ENCODE results near the gene INO80B. TPM values are rescaled to one million over a fixed set of nuclear protein-coding genes. Genes with fewer than 3 reads are reported as not detected.

INO80B gene
- total and polyA plus RNA-seq, 9 of the 15 experiments (the other 6 are each of a cell fraction or from before 2014, with no cell fraction given), result 0.41 to 22.6 (median 9.0) TPM

DNA sequence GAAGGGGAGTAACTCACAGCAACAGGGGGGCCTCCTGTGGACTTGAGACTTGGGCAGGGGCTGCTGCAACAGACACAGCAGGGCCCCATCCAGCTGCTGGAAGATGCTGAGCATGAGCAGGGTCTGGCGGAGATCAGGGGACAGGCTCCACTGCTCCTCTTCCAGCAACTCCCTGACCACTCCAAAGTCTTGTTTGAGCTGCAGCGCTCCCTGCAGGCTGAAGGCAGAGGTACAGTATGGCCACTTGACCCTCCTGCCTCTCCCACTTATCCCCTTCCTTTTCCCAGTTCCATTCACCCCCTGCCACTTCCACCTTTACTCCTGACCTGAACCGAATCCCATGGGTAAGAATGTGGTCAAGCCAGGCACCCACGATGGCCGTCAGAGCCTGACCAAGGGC lies 20.0 kb downstream of the INO80B start:
- Histone ChIP-seq H3K4me1 (replicated peaks in 1 of 2; ENCODE audit: control insufficient read depth in 2 of 2, insufficient read depth in 2 of 2, low read length in 2 of 2) (peaks cover 11 to 16% of the 10 kb centered on the region in 2 experiments; a peak in 3 of 5 replicates), H3K9me1 (ENCODE audit: control insufficient read depth, insufficient read depth, low read length) (peaks cover 4% of the 10 kb centered on the region), H2AFZ (ENCODE audit: low read depth, low read length) (no peak overlapping the region), H3K4me2 (ENCODE audit: insufficient read depth, low read length) (no peak overlapping the region), H4K20me1 (replicated peaks; ENCODE audit: control insufficient read depth, insufficient read depth, low read length) (no peaks in the 10 kb centered on the region), H3K4me3 (no peak overlapping the region), H3K27me3 (ENCODE audit: control insufficient read depth in 2 of 2, insufficient read depth in 2 of 2, low read length in 2 of 2) (no peaks in the 10 kb centered on the region), H3K9me3 (replicated peaks; ENCODE audit: control insufficient read depth, insufficient read depth, low read depth, low read length) (no peaks in the 10 kb centered on the region), H3K9ac (ENCODE audit: insufficient read depth in 1 of 2, low read depth in 2 of 2, low read length in 2 of 2) (no peak overlapping the region), H3K36me3 (ENCODE audit: control insufficient read depth, insufficient read depth, low read length) (peaks cover 27% of the 10 kb centered on the region), H3K27ac (ENCODE audit: extremely low read depth, low read depth, low read length) (no peak overlapping the region), H3K79me2 (ENCODE audit: control insufficient read depth, insufficient read depth, low read length) (peaks cover 13% of the 10 kb centered on the region; the same call in 2 of the 3 replicates)
- ATAC-seq, result peak; percentile 40
- intact Hi-C loops (cut with micrococcal nuclease) (loop anchor here (2.0 to 5.0 kb wide), 2 partner anchors 78 to 142 kb away; no protein-coding TSS in a partner anchor), in situ Hi-C loops (cut with MboI) (no loop called here)
- CTCF ChIA-PET (ENCODE audit: low intra/inter-chr PET ratio), result interaction anchor here (0.6 kb wide), 1 partner anchor 58 kb away, joined by 3 read pairs; no protein-coding TSS in a partner anchor
- POLR2A ChIA-PET, result interaction anchor here (0.6 to 1.1 kb wide), 5 partner anchors 26 to 139 kb away, joined by 3 to 4 read pairs (median 3); no protein-coding TSS in a partner anchor
- FAIRE-seq, result no peak
- WGBS (ENCODE audit: insufficient coverage, low coverage, missing lambda C conversion rate), result 77% methylated on average over 4 of the region's 5 CpGs
- DNase-seq (ENCODE audit: extremely low read depth in 1 of 4, low spot score in 3 of 4), result peak in 2 of 4 experiments; percentile 29 to 43
- BruUV-seq (replicated peaks), result no TSS peak
- TF ChIP-seq HNRNPK (IDR thresholded peaks at IDR 0.05; ENCODE audit: low read depth, low read length, poor library complexity, severe bottlenecking) (no peak), DIDO1 (tag; IDR thresholded peaks at IDR 0.05; ENCODE audit: low read depth) (no peak), SAFB2 (IDR thresholded peaks at IDR 0.05; ENCODE audit: borderline replicate concordance, low read depth, low read length, severe bottlenecking) (no peak), ETS2 (tag; IDR thresholded peaks at IDR 0.05; ENCODE audit: borderline replicate concordance, poor library complexity, severe bottlenecking) (no peak), NFYB (IDR thresholded peaks at IDR 0.05; ENCODE audit: extremely low read depth, insufficient read length) (no peak), ESRRB (CRISPR knock-in tag; IDR thresholded peaks at IDR 0.05; ENCODE audit: borderline replicate concordance) (no peak), POLR3G (IDR thresholded peaks at IDR 0.05; ENCODE audit: extremely low read depth, insufficient read length, insufficient replicate concordance) (no peak), CTCF (IDR thresholded peaks at IDR 0.05 in 2 of 3, conservative IDR thresholded peaks at IDR 0.05 in 1 of 3; ENCODE audit: insufficient read depth in 2 of 3, low read depth in 1 of 3, low read length in 3 of 3) (peak; percentile 49 to 72 (median 52); a peak in 5 of 6 replicates), MCM7 (IDR thresholded peaks at IDR 0.05) (no peak), ARID2 (IDR thresholded peaks at IDR 0.05) (no peak), MECOM (CRISPR knock-in tag; IDR thresholded peaks at IDR 0.05) (no peak), ZBTB8A (IDR thresholded peaks at IDR 0.05; ENCODE audit: partially characterized antibody) (no peak), SMC3 (conservative IDR thresholded peaks at IDR 0.05; ENCODE audit: insufficient read depth, low read depth, low read length) (0 out of 2 replicates have a peak, but pooled peaks have one; percentile 9), TCFL5 (CRISPR knock-in tag; conservative IDR thresholded peaks at IDR 0.05) (no peak)
- TF ChIP-seq, protein P1, sequence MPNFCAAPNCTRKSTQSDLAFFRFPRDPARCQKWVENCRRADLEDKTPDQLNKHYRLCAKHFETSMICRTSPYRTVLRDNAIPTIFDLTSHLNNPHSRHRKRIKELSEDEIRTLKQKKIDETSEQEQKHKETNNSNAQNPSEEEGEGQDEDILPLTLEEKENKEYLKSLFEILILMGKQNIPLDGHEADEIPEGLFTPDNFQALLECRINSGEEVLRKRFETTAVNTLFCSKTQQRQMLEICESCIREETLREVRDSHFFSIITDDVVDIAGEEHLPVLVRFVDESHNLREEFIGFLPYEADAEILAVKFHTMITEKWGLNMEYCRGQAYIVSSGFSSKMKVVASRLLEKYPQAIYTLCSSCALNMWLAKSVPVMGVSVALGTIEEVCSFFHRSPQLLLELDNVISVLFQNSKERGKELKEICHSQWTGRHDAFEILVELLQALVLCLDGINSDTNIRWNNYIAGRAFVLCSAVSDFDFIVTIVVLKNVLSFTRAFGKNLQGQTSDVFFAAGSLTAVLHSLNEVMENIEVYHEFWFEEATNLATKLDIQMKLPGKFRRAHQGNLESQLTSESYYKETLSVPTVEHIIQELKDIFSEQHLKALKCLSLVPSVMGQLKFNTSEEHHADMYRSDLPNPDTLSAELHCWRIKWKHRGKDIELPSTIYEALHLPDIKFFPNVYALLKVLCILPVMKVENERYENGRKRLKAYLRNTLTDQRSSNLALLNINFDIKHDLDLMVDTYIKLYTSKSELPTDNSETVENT (CRISPR knock-in tag; IDR thresholded peaks at IDR 0.05), result no peak

Data from K562 (cell line).